ACHN (cell line): ENCODE data around the gene POMT1.
"Not testable (repeated sequence)": the region's sequence is repeated elsewhere in the genome, so short reads cannot be mapped to it uniquely, and the experiment has no call there.

Source experiments
- DNase-seq: peaks from one replicate; pipeline ENCODE4 v3.0.0-alpha.2; 2015
- in situ Hi-C: cut with HindIII; loops from 2 replicates; pipeline ENCODE4 v1.10.0; 2017; ENCODE audit warnings: low sequenced_read_pairs, low pct_ligation_motif_present, low pct_unique_long_range_greater_than_20kb

Gene POMT1

DNA sequence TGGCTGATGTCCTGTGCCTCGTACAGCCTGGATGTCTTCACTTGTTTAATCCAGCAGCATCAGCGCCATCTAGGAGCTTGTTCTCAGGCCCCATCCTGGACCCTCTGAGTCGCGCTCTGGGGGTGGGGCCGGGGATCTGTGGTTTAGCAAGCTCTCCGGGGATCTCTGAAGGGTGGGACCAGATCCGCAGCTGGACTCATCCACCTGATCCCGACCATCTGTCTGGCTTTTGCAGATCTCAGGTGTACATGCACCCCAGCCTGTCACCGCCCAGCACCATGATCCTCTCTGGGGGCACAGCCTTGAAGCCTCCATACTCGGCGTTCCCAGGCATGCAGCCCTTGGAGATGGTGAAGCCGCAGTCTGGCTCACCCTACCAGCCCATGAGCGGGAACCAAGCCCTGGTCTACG lies 15.1 kb upstream of the POMT1 start:
- in situ Hi-C loops = no loop called here
- DNase-seq = no peak

DNA sequence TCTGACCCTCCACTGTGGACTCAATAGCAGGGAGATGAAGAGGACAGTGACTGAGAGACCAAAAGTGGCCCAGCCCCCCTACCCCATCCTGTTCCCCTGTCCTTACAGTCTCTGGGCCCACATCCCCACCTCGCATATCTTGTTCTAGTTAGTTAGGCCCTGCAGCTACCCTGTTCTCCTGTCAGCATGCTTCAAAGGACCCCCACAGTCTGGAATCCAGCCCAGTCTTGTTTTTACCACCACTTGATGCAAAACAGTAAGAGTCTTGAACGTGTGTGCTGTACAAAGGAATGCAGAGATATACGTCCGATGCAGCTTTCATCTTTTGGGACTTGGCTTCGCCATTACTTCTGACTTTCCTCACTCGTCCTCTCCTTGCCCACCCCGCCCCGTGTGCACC lies 12.2 kb upstream of the POMT1 start:
- in situ Hi-C loops = no loop called here
- DNase-seq = no peak

DNA sequence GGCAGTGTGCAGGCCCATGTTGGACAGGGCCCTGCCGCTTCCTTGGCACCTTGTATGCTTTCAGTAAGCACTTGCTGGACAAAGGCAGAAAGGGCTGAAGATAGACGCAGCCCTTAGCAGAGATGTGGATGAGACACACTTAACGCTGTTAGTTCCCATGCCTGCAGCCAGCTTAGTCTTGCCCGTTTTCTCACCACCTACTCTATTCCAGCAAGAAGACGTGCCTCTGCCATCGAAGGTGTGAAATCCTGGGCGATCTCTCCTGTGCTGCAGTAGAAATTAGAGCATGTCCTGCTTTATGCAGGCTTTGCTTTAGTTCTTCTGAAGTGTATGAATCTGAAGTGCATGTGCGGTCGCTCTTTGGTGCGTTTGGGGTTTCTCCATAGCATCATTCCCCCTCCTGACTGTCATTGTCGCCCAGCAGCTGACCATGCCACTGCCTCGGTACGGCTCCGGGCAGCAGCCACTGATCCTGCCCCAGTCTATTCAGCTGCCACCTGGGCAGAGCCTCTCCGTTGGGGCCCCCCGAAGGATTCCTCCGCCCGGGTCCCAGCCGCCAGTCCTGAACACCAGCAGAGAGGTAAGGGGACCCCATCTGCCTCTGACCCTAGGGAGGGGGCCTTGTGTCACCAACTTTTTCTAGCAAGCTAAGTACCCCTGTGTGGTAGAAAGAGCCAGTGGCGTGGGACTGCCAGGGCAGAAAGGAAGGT lies 11.6 kb upstream of the POMT1 start:
- in situ Hi-C loops = no loop called here
- DNase-seq = no peak

GRCh38 chr9:131492070-131492469 lies 10.6 kb upstream of the POMT1 start:
- in situ Hi-C loops = no loop called here
- DNase-seq = no peak

GRCh38 chr9:131494296-131494870 lies 8.3 kb upstream of the POMT1 start:
- in situ Hi-C loops = no loop called here
- no peak for DNase-seq

GRCh38 chr9:131495785-131496184 lies 6.9 kb upstream of the POMT1 start:
- in situ Hi-C loops = no loop called here
- DNase-seq = no peak

GRCh38 chr9:131496844-131497405 lies 5.8 kb upstream of the POMT1 start:
- no peak for DNase-seq
- in situ Hi-C loops = no loop called here

- in situ Hi-C loops = no loop called here
- DNase-seq = no peak
These were observed 3.4 kb upstream of the POMT1 start for GRCh38 chr9:131499254-131499767.

DNA sequence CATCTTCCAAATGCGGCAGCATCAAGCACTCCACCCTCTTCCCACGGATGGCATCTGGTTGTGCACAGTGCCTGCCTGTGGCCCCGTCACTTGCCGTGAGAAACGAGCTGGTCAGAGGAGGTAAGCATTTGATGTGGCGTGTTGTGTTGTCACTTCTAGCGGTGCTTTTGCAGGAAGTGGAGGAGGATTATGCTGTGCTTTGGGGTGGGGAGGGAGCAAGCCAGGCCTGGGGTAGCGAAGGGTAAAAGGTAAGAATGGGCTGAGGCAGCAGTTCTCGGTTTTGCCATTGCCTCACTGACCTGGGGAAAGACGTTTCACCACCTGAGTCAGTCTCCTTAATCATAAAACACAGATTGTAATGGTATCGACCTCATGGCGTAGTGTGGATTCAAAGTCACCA lies 2.3 kb upstream of the POMT1 start:
- in situ Hi-C loops = no loop called here
- DNase-seq = no peak

- in situ Hi-C loops = no loop called here
- peak; percentile 57 for DNase-seq
These were observed 1.7 kb upstream of the POMT1 start for GRCh38 chr9:131500939-131501541.

GRCh38 chr9:131503626-131504465 lies 1.1 kb downstream of the POMT1 start:
- in situ Hi-C loops = no loop called here

GRCh38 chr9:131505012-131505411 lies 2.3 kb downstream of the POMT1 start:
- in situ Hi-C loops = no loop called here

More at GRCh38 chr9:131503626-131504465, 1.1 kb downstream of the POMT1 start:
- DNase-seq = peak; percentile 27

GRCh38 chr9:131511416-131511815 lies 8.7 kb downstream of the POMT1 start:
- in situ Hi-C loops = no loop called here

More at GRCh38 chr9:131505012-131505411, 2.3 kb downstream of the POMT1 start:
- DNase-seq = no peak

GRCh38 chr9:131511880-131512279 lies 9.2 kb downstream of the POMT1 start:
- DNase-seq = no peak
- in situ Hi-C loops = no loop called here

More at GRCh38 chr9:131511416-131511815, 8.7 kb downstream of the POMT1 start:
- DNase-seq = no peak

DNA sequence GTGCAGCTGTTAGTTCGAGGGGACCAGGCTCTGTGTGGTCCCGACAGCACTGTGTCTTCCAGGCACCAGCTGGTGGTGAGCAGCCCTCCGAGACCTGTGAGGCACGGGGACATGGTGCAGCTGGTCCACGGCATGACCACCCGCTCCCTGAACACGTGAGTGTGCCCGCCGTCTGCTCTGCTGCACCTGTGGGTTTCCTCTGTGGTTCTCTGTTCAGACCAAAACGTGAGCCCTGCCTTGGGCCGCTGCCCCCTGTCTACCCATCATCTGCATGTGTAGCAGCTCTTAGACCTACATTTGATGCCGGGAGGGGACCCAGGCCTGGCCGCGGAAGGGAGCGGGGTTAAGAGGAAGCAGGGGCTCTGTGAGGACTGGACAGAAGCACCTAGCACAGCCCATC lies 10.5 kb downstream of the POMT1 start:
- in situ Hi-C loops = no loop called here
- DNase-seq = no peak

- DNase-seq, in situ Hi-C loops: not testable (repeated sequence)
These were observed 12.9 kb downstream of the POMT1 start for GRCh38 chr9:131515559-131516031.

- in situ Hi-C loops = no loop called here
- no peak for DNase-seq
These were observed 13.4 kb downstream of the POMT1 start for GRCh38 chr9:131516100-131516499.

DNA sequence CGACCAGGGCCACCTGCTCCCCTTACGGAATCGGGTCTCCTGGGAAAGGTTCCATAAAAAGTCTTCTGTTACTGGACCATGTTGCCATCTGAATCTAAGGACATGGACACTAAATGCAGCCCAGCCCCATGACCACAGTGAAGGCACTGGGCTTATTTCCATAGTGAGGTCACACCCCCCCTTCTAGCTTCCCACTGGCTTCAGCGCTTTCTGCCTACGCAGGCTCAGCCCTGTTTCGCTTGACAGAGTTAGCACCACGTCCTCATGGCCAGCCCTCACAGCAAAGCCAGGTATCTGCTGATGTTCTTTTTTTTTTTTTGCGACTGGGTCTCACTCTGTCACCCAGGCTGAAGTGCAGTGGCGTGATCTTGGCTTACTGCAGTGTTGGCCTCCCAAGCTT lies 14.2 kb downstream of the POMT1 start:
- DNase-seq = no peak
- in situ Hi-C loops = no loop called here
